HG03045 (cell line): ENCODE measurements around the gene HDAC8.

Experiments used
- ATAC-seq: cut with Tn5 transposase; IDR thresholded peaks from one replicate; pipeline ENCODE4 v1.9.1; 2021; ENCODE audit warnings: mild to moderate bottlenecking, moderate library complexity; ENCODE audit not compliant: unreplicated experiment

The HDAC8 gene

DNA sequence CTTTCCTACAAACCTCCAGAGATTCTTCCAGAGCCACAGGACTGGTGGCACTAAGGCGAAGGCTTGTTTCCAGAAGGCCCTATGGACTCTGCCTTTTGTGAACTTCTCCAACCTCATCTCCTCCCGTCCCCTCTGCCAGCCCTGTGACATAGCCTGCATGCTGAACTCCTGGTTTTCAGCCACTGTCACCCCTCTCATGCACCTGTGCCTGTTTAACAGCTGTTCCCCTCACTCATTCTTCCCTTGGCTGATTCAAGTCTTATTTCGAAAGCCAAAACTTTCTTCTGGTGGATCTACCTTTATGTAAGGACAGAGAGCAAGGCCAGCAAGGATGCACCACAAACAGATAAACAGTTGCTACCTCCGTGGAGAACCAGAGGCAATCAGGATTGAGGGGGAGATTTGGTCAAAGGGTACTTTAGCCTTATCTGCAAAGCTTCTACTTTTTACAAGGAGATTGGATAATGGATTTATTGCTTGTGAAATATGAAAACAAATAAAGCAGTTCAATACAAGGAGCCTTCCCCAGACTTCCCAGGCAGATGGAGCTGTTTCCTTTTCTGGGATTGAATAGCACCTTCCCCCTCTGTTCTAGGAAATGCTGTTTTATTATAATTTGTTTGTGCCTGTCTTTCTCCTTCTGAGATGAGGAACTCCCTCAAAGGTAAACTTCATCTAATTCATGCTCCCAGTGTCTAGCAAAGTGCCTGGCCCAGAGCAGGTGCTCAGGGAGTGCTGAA, 272.6 kb downstream of the HDAC8 start:
- no peak for ATAC-seq

DNA sequence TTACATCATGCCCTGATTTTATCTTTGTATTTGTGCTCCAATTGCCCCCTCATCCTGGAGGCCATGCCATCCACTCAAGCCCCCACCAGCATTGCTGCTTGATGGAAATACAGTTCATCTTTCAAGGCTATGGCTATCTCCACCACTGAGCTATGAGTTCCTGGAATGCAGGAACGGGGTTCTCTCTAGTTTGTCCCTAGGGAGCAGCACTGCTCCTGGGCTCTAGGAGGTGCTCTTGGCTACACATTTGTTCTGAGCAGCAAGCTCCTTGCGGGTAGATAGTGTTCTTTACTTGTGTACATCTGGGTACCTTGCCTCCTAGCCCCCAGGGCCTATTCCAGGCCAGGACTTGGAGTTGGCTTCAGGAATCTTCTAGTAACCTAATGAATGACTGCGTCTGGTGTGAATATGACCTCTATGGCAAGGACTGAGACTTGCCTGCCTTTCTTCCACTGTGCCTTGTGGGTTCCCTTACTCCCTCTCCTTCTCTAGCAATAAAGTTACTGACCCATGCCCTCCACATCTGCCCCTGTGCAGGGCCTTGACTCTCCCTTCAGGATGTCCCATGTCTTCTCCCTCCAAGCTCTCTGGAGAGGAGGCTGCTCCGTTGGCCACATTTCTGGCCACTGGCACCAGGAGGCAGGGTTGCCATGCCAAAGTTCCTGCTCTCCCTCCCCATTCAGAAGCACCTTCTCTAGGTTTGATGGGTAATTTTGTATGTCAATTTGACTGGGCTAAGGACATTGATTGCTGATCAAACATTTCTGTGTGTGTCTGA, 274.5 kb downstream of the HDAC8 start:
- ATAC-seq, result no peak

DNA sequence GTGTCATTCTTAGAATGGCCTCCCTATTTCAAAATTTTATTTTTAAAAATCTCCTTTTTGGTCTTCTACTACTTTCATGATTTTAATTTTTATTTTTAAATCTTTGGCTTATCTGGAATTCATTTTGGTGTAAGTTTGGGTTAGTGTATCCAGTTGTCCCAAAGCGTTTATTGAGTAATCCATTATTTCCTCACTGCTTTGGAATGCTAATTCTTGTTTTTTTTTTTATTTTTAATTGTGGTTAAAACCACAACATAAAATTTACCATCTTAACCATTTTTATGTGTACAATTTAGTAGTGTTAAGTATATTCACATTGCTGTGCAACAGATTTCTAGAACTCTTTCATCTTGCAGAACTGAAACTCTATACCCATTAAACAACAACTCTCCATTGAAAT, 275.7 kb downstream of the HDAC8 start:
- ATAC-seq, result no peak

DNA sequence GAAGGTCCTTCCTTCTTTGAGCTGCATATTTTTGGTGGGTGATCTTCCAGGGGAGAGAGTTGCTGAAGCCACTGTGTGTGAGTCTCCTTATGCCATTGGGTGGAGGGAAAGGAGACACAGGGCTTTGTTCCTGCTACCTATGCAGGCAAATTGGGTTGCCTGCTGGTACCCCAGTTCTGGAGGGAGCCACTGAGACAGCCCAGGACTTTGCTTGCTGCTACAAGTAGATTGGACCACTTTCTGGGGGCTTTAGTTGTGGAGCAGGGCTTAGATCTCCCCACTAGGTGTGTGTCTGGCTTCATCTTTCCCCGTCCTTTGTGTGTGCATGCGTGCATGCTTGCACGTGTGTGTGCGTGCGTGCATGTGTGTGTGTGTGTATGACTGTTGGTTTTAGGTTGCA, 276.9 kb downstream of the HDAC8 start:
- no peak for ATAC-seq

DNA sequence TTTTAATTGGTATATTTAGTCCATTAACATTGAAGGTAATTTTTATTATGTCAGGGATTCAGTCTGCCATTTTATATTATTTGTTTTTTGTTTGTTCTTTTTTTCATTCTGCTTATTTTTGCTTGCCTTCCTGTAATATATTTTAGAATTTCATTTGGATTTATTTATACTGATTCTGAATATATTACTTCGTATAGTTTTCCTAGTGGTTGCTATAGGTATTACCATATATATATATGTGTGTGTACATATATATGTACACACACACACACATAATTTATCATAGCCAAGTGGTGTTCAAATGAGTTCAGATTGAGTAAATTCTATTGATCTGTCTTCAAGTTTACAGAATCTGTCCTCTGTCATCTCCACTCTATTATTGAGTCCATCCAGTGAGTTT, 278.1 kb downstream of the HDAC8 start:
- no peak for ATAC-seq

DNA sequence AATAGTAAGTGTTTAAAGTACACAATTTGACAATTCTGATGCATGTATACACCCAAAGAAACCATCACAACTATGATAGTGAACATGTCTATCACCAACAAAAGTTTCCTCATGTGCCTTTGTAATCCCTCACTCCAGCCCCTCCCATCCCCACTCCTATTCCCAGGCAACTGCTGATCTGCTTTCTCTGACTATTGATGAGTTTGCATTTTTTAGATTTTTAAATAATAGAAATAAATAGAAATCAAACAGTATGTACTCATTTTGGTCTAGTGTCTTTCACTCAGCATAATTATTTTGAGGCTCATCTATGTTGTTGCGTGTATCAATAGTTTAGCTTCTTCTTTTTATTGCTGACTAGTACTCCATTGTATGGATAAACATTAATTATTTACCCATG, 290.3 kb downstream of the HDAC8 start:
- no peak for ATAC-seq

DNA sequence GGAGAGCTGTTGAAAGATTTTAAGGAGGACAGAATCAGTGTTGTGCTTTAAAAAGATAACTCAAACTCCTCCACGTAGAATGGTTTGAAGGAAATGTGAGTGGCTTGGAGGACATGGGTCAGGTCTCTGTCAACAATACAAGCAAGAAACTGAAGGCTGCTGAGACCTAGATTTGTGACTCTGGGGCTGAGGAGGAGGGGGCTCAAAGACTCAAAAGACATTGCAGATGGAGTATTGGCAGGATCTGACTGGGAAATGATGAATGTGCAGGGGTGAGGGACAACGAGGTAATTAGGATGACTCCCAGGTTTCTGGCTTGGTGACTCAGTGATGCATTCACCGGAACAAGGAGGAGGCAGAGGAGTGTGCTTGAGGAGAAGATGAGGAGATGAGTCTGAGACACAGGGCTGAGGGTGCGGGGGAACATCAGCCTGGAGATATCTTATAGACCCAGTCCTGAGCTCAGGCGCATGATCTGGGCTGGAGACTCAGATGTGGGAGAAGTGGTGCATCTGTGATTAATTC, 292.3 kb downstream of the HDAC8 start:
- no peak for ATAC-seq
